Endothelial cell of umbilical vein (primary cell): Measurements from ENCODE around the gene PCP2. TPM values are rescaled to one million over a fixed set of nuclear protein-coding genes. Genes with fewer than 3 reads are reported as not detected.

Source experiments
- BruUV-seq: library from RNA; stranded (reverse); fragments of 400-500 nt; replicated peaks from 2 replicates; lab custom pipeline; 2021; lab: Mats Ljungman, UMichigan
- CTCF ChIA-PET: fragments of 300-600, 350-600 bp; sonication (Branson Sonifier 250); formaldehyde crosslinking; loops from one replicate; lab custom pipeline; 2021; ENCODE audit warnings: antibody characterized with exemption, inconsistent platforms; lab: Charles Lee
- POLR2A ChIA-PET: fragments of 300-600, 350-600 bp; sonication (Branson Sonifier 250); formaldehyde crosslinking; loops from one replicate; lab custom pipeline; 2021; ENCODE audit warnings: antibody characterized with exemption, inconsistent platforms; lab: Charles Lee
- DNase-seq: peaks from one replicate; pipeline ENCODE4 v3.0.0-alpha.2; 2011; ENCODE audit warnings: low read depth, low spot score
- FAIRE-seq: peaks from 2 replicates; lab custom pipeline; 2011; peaks lifted over from hg19 to GRCh38; lab: Jason Lieb, UNC
- H2AFZ ChIP-seq: 2 replicates; pipeline ENCODE4 v1.6.0; 2012; ENCODE audit warnings: low read depth, low read length, control low read depth, inconsistent platforms
- H3K27ac ChIP-seq: 2 replicates; pipeline ENCODE4 v1.5.1; 2011; ENCODE audit warnings: low read depth, mild to moderate bottlenecking, control low read depth, low read length, moderate library complexity; ENCODE audit not compliant: insufficient read depth
- H3K27me3 ChIP-seq, 2 experiments: 2 replicates each; pipeline versions ENCODE4 v1.6.0 to v1.6.1; 2011; ENCODE audit warnings: low read length in 2 of 2, mixed read lengths in 1 of 2; ENCODE audit not compliant: control insufficient read depth in 2 of 2, insufficient read depth in 2 of 2
- H3K36me3 ChIP-seq, 2 experiments: 2 replicates in 1 of 2; 3 replicates in 1 of 2; pipeline ENCODE4 v1.5.1; 2011; ENCODE audit warnings: low read length in 2 of 2, mild to moderate bottlenecking in 1 of 2, moderate library complexity in 1 of 2; ENCODE audit not compliant: control insufficient read depth in 2 of 2, insufficient read depth in 2 of 2; ENCODE audit errors: extremely low read depth in 1 of 2
- H3K4me1 ChIP-seq: 3 replicates; pipeline ENCODE4 v1.5.1; 2011; ENCODE audit warnings: mild to moderate bottlenecking, low read length; ENCODE audit not compliant: control insufficient read depth, insufficient read depth; ENCODE audit errors: extremely low read depth
- H3K4me2 ChIP-seq: 2 replicates; pipeline ENCODE4 v1.6.1; 2011; ENCODE audit warnings: low read length, control low read depth, mixed read lengths; ENCODE audit not compliant: insufficient read depth
- H3K4me3 ChIP-seq, 3 experiments: fragments of 200-600 bp in 1 of 3; sonication (generic), shearing (Covaris generic) in 1 of 3; replicated peaks in 1 of 3; 2 replicates each; pipeline ENCODE4 v1.5.1; 2011 to 2016; ENCODE audit warnings: control low read depth in 3 of 3, low read length in 3 of 3, mild to moderate bottlenecking in 2 of 3, inconsistent platforms in 1 of 3, low read depth in 1 of 3, moderate library complexity in 1 of 3; ENCODE audit not compliant: insufficient read depth in 1 of 3
- H3K79me2 ChIP-seq: 2 replicates; pipeline ENCODE4 v1.6.0; 2012; ENCODE audit warnings: low read length, inconsistent platforms; ENCODE audit not compliant: control insufficient read depth, insufficient read depth
- H3K9ac ChIP-seq: replicated peaks from 2 replicates; pipeline ENCODE3; 2011; ENCODE audit warnings: low read length, control low read depth; ENCODE audit not compliant: insufficient read depth; ENCODE audit errors: extremely low read depth
- H3K9me1 ChIP-seq: replicated peaks from 3 replicates; pipeline ENCODE4 v1.6.0; 2011; ENCODE audit warnings: mild to moderate bottlenecking, low read length; ENCODE audit not compliant: control insufficient read depth, insufficient read depth; ENCODE audit errors: extremely low read depth
- H3K9me3 ChIP-seq: replicated peaks from 2 replicates; pipeline ENCODE4 v1.5.1; 2012; ENCODE audit warnings: low read length, inconsistent platforms; ENCODE audit not compliant: control insufficient read depth, insufficient read depth
- H4K20me1 ChIP-seq: replicated peaks from 2 replicates; pipeline ENCODE3; 2011; ENCODE audit warnings: mild to moderate bottlenecking, low read length; ENCODE audit not compliant: control insufficient read depth, insufficient read depth; ENCODE audit errors: extremely low read depth
- CTCF ChIP-seq, 2 donors: IDR thresholded peaks; 1 replicate in 1 of 2; 2 replicates in 1 of 2; pipeline ENCODE4 v1.5.1; 2011; ENCODE audit warnings: low read length in 2 of 2, mild to moderate bottlenecking in 2 of 2, moderate library complexity in 2 of 2, control low read depth in 1 of 2, inconsistent platforms in 1 of 2, low read depth in 1 of 2; ENCODE audit not compliant: insufficient read depth in 1 of 2; ENCODE audit errors: extremely low read depth in 1 of 2
- EZH2 ChIP-seq: IDR thresholded peaks from 2 replicates; pipeline ENCODE4 v1.6.1; 2012; ENCODE audit warnings: borderline replicate concordance, low read depth, mild to moderate bottlenecking, moderate library complexity, low read length, inconsistent platforms; ENCODE audit not compliant: severe bottlenecking
- FOS ChIP-seq: IDR thresholded peaks from 2 replicates; pipeline ENCODE4 v1.6.1; 2011; ENCODE audit warnings: mild to moderate bottlenecking, low read length, moderate library complexity, borderline replicate concordance; ENCODE audit not compliant: insufficient read depth
- GATA2 ChIP-seq: IDR thresholded peaks from 2 replicates; pipeline ENCODE4 v1.7.0; 2011; ENCODE audit warnings: low read depth, mild to moderate bottlenecking, moderate library complexity, mixed read lengths, low read length; ENCODE audit not compliant: insufficient read length, insufficient read depth
- JUN ChIP-seq: IDR thresholded peaks from 2 replicates; pipeline ENCODE4 v1.6.1; 2011; ENCODE audit warnings: borderline replicate concordance, low read depth; ENCODE audit not compliant: insufficient read length, insufficient read depth
- MYC ChIP-seq: IDR thresholded peaks from one replicate; pipeline ENCODE4 v1.6.1; 2011; ENCODE audit warnings: mild to moderate bottlenecking, low read depth, low read length
- POLR2A ChIP-seq: IDR thresholded peaks from 2 replicates; pipeline ENCODE4 v1.6.1; 2012; ENCODE audit warnings: low read depth, mild to moderate bottlenecking, control low read depth, low read length
- POLR2AphosphoS5 ChIP-seq: IDR thresholded peaks from 2 replicates; pipeline ENCODE4 v1.6.1; 2012; ENCODE audit warnings: low read depth, mild to moderate bottlenecking, control low read depth, low read length, moderate library complexity; ENCODE audit not compliant: insufficient read depth
- dilution Hi-C: fragments of 300-500 bp; cut with MboI; formaldehyde crosslinking; loops from one replicate; pipeline ENCODE4 v1.15.0; 2019; ENCODE audit warnings: low sequenced_read_pairs; ENCODE audit not compliant: extremely low pct_ligation_motif_present
- intact Hi-C: fragments of 100-400 bp; cut with micrococcal nuclease; formaldehyde crosslinking; loops from one replicate; pipeline ENCODE4 v1.10.0; 2022
- polyA plus RNA-seq, 4 experiments: library from polyadenylated mRNA; depleted of rRNA in 3 of 4; stranded (reverse) in 3 of 4; unstranded in 1 of 4; fragments of >200 nt; gene quantifications; 2 replicates each; pipeline versions ENCODE4 v1.2.1 to v1.2.3, GENCODE V29; 2011 to 2012; ENCODE audit warnings: missing spikeins in 1 of 4
- total RNA-seq: library from RNA; stranded (reverse); gene quantifications from 2 replicates; pipeline ENCODE4 v1.2.3, GENCODE V29; 2021
- TF ChIP-seq, protein P1 (sequence below): IDR thresholded peaks from 2 replicates; pipeline ENCODE4 v1.6.1; 2011; ENCODE audit not compliant: insufficient read depth, insufficient read length

PCP2 gene
- total and polyA plus RNA-seq, 2 donors (not counting 3 experiments of a cell fraction or from before 2014, with no cell fraction given) = not detected

DNA sequence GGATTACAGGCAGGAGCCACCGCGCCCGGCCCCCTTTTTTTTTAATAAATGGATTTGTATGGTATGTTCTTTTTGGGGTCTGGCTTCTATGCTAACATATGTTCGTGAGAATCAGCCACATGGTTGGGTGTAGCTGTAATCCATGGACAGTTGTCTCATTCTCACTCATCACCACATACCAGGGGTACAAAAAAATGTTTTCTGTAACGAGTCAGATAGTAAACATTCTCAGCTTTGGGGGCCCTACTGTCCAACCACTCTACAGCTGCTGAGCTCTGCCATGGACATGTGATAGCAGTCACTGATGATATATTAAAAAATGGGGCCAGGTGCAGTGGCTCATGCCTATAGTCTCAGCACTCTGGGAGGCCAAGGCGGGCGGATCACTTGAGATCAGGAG lies 30.2 kb upstream of the PCP2 start:
- Histone ChIP-seq H3K4me1 (no peaks in the 10 kb centered on the region), H2AFZ (no peak overlapping the region), H3K27me3 (peaks cover 0 to 2% of the 10 kb centered on the region in 2 experiments), H3K79me2 (no peaks in the 10 kb centered on the region), H3K9me1 (no peaks in the 10 kb centered on the region), H3K27ac (no peak overlapping the region), H3K9me3 (no peaks in the 10 kb centered on the region), H4K20me1 (no peaks in the 10 kb centered on the region), H3K9ac (no peak overlapping the region), H3K36me3 (no peaks in the 10 kb centered on the region), H3K4me3 (no peak overlapping the region), H3K4me2 (no peak overlapping the region)
- no TSS peak for BruUV-seq
- ChIA-PET CTCF (interaction anchor here (1.2 kb wide), 1 partner anchor 205 kb away, joined by 3 read pairs; no protein-coding TSS in a partner anchor), POLR2A (no interaction called here)
- FAIRE-seq = no peak
- dilution Hi-C loops = no loop called here
- TF ChIP-seq CTCF (IDR thresholded peaks at IDR 0.05; ENCODE audit: extremely low read depth in 1 of 2, insufficient read depth in 1 of 2, low read depth in 1 of 2, low read length in 2 of 2) (no peak), GATA2 (no peak), MYC (no peak), JUN (no peak), POLR2A (no peak), FOS (no peak), POLR2AphosphoS5 (no peak), EZH2 (no peak)
- TF ChIP-seq, protein P1, sequence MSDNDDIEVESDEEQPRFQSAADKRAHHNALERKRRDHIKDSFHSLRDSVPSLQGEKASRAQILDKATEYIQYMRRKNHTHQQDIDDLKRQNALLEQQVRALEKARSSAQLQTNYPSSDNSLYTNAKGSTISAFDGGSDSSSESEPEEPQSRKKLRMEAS = no peak
- intact Hi-C loops = no loop called here
- no peak for DNase-seq
